HuH-7.5 (cell line): ENCODE data around the gene RSU1.

ENCODE experiments used
- DNase-seq: peaks from one replicate; pipeline ENCODE4 v3.0.0; 2011; ENCODE audit warnings: low spot score

Gene RSU1

DNA sequence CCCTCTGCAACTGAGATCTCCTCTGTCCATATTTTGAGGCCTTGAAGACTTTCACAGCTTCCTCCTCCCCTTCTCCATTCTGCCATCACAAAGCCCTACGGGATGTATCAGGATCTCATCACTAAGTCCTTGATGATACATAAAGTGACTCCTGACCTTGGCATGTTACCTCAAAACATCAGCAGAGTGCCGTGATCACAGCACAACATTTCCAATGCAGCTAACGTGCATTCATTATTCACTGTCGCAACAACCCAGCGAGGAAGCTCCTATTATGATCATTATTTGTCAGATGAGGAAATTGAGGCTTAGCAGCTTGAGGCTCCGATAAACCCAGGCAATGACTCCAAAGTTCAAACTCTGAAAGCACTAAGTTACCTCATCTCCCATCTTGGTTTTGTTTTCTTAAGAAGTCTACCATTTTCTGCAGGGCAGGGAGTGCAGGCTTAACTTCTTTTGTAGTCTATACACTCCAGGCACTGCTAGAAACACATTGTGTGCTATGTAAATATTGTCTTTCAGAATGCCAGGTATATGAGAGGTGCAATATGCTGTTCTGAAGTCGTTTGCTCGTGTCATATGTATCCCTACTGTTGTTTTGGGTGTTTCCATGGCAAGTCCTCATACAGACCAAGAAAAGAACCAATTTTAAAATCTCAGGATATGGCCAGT lies 215.0 kb downstream of the RSU1 start:
- no peak for DNase-seq

DNA sequence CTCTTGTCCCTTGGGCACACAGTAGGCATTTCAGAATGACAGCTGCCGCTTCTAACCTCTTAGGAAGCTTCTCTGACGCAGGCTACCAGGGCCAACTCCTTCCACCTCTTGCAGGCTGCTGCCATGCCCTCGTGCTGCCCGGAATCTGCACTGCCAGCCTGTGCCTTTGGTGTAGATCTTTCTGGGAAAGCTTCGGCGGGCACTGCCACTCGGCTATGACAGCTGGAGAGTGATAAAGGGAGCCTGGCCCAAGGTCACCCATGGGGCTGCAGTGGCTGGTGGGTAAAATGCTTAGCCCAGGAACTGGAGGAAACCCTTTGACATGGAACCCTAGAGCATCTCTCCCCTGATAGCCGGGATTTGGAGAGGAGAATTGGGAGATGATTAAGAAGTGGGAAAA lies 217.6 kb downstream of the RSU1 start:
- DNase-seq = no peak

DNA sequence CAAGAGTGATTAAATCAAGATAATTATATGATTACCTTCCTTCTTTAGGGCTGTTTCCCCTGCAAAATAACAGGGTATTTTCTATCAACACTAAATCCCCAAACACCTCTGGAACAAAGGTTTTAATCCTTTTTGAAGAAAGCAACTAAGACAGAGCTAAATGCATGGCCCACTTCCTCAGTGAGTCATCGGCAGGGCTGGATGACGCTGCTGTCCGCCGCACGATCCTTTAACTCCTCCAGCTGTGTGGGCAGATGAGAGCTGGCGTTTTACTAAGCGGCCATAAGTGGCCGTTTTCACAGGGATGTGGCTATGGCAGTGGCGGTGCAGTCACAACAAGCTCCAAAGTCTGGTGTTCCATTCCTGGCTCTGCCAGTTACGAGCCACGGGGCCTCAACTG lies 219.6 kb downstream of the RSU1 start:
- no peak for DNase-seq

DNA sequence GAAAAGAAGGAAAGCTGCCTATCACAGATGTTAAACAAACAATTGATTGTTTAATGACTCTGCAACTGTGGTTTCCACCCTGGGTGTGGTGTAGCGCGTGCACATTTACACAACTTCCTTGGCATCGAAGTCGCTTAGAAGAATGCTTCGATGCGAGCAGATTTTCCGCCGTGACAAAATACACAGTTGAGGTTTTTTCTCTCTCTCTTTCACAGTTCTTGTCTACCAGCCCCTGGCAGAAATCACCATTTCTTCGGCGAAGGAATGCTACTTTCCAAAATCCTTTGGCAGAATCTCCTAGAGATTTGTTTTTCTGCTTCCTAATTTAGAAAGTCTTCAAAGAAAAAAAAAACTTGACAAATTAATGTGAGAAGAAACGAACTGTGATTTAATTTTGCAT lies 224.8 kb downstream of the RSU1 start:
- no peak for DNase-seq

DNA sequence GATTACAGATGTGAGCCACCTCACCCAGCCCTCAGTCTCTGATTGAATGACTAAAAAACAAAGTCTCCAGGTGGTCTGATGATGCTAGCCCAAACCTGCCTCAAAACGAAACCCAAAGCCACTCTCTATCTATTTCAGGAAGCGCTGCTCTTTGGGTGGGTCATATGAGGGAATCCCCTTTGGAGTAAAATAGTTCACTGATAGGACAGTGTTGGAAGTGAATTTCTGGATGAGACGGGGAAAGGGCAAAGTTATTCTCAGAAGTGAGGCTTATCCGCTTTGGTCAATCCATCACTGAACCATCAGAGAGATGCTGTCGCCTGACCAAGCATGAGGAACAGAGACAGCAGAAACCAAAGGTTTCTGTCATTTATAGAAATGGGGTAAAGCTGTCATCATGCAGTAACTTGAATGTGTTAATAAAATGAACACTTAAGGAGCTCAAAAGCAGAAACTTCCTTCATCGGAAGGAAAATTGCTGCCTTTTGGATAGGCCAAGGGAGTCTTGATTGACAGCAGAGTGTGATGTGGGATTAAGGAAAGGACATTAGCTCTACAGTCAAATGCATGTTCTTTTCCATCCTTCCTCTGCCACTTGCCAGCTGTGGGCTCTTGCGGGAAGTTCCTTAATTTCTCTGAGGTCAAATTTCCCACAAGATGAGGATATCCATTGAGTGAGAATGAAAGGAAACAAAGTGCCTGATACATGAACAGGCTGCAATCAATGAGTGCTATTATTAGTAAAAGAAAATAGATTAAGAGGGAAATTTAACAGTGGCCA lies 230.7 kb downstream of the RSU1 start:
- DNase-seq = no peak

DNA sequence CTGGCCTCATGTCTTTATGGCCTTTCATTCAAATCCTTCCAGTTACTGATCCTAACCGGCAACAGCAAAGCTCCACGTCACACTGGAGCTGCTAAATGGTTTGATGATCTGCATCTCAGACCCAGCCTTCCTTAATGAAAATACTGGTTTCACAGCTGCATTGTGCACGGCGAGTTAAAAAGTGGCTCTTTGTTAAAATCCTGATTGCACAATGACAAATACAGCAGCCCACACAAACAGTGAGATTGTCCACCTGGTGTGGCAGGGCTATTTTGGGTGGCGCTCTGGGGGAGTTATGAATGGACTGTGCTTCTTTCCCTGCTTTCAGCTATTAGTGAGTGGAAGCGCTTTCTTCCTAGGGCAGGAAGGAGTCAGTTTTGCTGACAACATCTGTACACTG lies 232.1 kb downstream of the RSU1 start:
- no peak for DNase-seq

DNA sequence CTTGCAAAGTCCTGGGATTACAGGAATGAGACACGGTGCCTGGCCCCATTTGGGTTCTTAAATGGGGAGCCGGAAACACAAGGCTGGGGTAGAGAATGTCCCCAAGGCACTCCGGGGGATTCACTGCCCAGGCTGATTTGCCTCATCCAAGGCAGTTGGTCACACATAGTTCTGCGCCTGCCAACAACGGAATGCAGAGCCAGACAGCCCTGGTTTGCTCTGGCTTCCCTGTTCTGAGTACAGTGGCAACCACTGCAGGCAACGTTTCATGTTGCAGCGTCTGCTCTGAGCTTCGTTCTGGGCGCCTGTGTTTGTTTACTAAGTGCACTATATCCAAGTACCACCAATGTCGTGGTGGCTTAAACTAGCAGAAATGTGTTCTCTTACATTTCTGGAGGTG lies 233.8 kb downstream of the RSU1 start:
- no peak for DNase-seq

DNA sequence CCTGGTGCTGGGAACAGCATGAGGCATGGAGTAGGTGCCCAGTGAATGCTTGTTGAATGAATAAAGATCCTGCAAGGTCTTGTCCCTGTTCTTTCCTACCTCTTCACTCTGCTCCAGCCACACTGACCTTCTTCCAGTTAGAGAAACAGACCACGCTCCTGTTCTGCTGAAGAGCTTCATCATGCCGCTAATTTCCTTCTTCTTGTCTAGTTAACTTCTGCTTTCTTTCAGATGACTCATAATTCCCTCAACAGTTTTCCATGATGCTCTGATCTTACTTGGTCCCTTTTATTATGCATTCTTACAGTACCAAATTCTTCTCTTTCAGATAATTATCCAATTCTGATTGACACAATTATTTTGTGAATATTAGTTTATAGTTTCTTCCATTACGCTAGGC lies 236.0 kb downstream of the RSU1 start:
- no peak for DNase-seq

DNA sequence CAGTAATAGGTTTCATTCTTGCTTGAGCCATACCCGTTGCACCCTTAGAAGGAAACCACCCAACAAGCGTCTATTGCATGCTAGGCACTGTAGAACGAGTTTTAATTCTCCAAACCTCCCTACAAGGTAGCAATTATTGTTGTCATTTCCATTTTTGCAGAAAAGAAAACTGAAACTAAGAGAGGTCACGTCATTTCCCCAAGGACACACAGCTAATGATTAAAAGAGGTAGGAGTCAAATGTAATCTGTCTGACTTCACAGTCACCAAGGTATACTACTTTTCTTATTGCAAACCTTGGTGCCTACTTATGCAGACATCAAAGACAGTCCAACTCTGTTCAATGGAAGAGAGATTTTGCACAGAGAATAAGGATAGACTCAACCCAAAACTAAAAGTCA lies 246.5 kb downstream of the RSU1 start:
- DNase-seq = no peak

DNA sequence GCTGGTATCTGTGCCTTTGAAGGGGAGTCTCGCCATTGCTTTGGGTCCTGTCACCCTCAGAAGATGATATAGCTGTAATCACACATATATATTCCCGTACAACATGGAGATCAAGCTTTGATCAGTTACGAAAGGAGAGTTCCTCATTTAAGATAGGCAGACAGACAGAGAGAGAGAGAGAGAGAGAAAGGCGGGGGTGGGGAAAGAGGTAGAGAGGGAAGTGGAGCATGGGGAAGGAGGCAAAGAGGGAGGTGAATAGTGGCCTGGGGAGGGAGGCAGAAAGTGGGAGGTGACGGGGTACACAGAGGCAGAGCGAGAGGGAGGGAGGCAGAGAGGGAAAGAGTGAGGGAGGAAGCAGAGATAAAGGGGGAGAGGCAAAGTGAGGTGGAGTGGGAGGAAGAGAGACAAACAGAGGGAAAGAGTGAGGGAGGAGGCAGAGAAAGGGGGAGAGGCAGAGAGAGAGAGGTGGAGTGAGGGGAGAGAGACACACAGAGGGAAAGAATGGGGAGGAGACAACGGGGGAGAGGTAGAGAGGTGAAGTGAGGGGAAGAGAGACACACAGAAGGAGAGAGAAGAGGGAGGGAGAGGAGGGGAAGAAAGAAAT lies 250.9 kb downstream of the RSU1 start:
- DNase-seq = no peak

DNA sequence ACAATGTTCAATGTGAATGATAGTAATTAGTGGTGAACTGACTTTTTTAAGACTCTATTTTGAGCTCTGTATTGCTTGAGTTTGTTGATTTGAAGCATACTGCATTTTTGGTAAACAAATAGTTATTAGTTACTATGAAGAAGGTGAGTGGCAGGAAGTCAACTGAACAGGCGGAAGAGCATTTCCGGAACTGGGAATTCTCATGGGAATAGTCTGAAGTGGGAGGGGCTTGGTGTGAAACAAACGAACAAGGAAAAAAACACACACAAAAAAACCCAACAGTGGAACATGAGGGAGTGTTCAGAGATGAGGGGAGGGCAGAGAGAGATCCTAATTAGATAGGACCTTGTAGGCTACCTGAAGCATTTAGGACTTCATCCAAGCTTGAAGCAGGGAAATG lies 251.6 kb downstream of the RSU1 start:
- no peak for DNase-seq

DNA sequence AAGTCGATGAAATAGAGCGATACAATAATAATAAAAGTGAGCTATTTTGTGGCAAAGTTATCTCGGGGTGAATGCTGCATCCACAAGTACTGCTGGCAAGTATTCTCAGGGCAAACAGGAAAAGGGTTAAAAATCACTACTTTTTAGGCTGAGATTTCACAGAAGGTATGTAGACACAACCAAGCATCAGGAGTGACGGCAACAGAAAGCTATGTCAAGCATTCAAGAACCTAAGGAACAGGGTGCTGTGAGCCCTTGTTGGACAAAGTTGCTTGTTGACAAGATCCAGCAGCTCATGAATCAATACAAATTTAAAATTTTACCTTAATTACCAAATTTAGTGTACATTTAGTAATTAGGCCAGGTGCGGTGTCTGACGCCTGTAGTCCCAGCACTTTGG lies 254.3 kb downstream of the RSU1 start:
- no peak for DNase-seq

DNA sequence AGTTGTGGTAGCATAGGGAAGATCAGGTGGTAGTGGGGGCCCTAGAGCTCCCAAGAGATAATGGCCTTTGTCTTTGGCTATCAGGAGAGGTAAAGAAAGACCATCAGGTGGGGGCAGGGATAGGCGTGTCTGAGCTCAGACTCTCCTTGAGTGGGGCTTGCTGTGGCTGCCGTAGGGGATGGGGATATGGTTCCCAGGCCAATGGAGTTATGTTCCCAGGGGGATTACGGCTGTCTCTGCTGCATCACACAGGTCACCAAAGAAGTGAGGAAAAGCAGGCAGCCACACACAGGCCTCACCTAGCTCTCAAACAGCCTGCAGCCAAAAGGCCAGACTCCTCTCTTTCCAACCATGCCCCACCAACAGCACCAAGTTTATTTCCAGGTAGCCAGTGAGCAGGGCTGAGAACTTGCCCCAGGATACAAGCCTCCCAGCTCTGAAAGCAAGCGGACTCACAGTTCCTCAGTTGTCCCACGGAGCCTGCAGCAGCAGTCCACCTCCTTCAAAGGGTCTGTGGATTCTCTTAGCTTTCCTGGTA lies 257.9 kb downstream of the RSU1 start:
- DNase-seq = no peak

DNA sequence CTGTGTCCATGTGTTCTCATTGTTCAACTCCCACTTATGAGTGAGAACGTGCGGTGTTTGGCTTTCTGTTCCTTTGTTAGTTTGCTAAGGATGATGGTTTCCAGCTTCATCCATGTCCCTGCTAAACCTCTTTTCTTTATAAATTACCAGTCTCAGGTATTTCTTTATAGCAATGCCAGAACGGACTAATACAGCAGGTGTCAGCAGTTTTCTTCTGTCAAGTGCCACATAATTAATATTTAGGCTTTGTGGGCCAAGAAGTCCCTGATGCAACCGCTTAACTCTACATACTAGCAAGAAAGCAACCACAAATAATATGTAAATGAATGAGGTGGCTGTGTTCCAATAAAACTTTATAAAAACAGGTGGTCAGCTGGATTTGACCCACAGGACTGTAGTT lies 269.3 kb downstream of the RSU1 start:
- DNase-seq = no peak

DNA sequence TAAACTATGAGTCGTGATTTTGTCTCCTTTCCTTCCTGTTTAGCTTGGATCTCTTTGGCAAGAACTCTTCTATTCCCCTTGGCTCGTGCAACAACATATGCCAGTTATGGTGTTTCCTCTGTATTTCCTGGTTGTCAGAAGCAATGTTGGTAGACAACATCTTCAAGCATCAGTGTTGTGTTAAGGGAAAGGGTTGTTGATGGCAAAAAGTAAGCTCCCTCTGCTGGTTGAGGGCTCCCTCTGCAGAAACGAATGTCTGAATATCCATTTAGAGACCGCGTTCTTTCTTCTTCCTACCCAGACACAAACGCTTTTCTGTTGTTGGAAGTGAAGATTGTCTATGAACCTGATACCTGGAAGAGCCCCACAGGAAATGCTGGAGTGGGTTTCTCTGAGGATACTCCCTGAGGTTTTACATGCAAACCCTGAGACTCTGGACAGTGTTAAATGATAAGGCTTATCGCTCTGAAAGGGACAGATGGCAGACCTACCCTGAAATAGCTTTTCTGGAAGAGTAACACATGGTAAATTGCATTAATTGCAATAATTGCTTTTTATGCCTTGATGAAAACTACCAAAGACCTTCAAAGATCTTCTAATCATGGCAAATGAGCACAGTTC lies 272.0 kb downstream of the RSU1 start:
- DNase-seq = peak; percentile 38

DNA sequence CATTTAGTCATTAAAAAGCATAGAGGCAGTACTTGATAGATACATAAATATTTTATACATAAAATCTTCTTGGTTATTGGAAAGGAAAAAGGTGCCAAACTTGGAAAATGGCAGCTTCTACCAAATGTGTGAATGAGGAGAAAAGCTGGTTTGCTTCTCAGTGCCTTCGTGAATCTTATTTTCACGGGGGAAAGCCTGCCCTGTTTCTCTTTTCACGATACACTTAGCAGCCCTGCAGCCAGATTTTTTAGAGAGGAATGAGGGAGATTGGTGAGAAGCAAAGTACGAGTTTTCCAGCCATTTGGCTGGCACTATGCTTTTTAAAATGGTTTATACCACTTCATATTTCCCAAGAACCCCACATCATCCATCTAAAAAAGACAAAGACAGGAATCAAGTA lies 272.6 kb downstream of the RSU1 start:
- DNase-seq = no peak

DNA sequence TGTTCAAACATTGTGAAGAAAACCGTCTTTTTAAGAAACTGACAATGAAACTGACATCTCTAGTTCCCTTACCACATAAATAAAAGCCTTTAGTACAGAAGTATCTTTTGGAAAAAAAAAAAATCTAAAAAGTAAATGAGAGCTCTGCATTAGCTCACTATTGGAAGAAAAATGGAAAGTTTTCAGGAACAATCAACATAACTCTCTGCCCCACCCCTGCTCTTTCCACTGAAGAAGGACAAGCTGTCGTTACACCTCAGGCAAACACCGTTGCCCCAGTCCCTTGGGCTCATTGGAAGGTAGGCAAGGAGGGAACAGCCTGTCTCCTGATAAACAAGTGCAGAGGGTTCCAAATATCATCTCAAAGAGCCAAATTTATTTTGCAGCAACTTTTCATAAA lies 273.1 kb downstream of the RSU1 start:
- DNase-seq = no peak
